GM18505 (cell line): ENCODE measurements around the gene AGAP5.
"Not testable (repeated sequence)": the region's sequence is repeated elsewhere in the genome, so short reads cannot be mapped to it uniquely, and the experiment has no call there.

Experiments used
- ATAC-seq: cut with Tn5 transposase; IDR thresholded peaks from one replicate; pipeline ENCODE4 v1.9.1; 2021; ENCODE audit not compliant: unreplicated experiment
- POLR2A ChIP-seq: IDR thresholded peaks from 4 replicates; pipeline ENCODE4 v1.6.1; 2011; ENCODE audit warnings: borderline replicate concordance; ENCODE audit not compliant: insufficient read depth, insufficient read length; ENCODE audit errors: extremely low read depth

Gene AGAP5

DNA sequence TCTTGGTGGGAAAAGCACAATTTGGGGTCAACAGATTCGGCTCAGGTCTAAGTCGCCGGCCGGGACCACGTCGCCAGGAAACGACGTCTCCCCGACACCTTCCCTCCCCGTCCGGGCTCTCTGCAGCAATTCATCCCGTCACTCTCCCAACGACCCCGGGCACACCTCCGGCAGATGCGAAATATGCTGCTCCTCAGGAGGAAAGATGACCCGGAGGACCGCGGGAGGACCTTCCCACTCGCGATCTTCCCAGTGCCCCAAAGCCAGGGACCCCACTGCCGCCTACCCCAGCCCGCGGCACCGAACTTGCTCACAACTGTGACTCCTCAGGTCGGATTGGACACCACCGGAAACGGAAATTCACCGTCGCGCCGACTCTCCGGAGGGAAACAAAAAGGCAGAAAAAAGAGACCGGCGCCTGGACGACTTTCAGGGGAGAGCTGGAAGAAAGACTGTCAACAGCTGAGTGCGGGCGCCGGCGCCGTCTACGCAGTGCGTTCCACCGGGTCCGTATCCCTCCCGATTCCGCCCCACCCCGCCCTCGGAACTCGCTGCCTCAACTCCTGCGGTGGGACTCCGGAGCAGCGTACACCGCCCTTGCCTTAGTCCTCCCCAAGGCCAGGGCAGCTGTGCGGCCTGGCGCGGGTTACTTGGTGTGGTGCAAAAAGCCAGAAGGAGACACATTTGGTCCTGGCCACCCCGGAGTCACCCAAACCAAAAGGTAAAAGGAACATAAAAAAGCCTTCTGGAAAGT, 32.4 kb upstream of the AGAP5 start:
- TF ChIP-seq POLR2A = peak; percentile 94
- peak; percentile 72 for ATAC-seq

- not testable (repeated sequence) for ATAC-seq
Measured at GRCh38 chr10:73729781-73730152, 31.9 kb upstream of the AGAP5 start.

DNA sequence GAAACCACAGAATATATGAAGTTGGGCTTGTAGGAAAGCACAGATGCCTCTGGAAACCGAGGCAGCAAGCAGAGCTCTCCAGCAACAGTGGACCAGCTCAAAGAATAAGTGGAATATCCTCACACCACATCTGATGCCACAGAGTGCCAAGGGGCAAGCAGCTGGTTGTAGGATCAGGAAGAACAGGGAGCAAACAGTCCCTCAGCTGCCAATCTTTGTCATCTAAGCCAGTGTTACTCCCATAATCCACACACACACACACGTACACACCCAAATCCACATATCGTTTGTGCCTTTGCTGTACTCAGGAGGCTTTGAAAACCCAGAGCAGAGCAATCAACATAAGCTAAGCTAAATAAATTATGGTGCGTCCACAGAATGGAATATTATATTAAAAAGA, 25.6 kb upstream of the AGAP5 start:
- ATAC-seq = no peak
- TF ChIP-seq POLR2A = no peak

- ATAC-seq = not testable (repeated sequence)
Measured at GRCh38 chr10:73720561-73720960, 22.7 kb upstream of the AGAP5 start.

DNA sequence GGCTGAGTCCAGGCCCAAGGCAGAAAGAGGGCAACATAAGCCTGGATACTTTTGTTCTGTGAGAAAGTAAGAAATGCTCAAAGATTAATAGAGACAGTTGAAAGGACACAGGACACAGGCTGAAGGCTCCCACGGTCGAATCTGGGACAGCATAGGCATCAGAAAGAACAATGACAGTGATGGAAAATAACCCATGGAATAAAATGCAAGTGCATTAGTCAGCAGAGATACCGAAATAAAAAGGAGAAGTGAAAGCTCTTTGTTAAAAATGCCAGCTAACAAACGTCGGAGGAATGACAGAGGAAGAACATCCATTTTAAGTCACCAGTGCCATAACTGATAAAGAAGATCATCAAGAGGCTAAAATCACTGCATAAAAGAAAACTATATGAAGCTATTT, 19.6 kb upstream of the AGAP5 start:
- no peak for ATAC-seq
- no peak for TF ChIP-seq POLR2A

DNA sequence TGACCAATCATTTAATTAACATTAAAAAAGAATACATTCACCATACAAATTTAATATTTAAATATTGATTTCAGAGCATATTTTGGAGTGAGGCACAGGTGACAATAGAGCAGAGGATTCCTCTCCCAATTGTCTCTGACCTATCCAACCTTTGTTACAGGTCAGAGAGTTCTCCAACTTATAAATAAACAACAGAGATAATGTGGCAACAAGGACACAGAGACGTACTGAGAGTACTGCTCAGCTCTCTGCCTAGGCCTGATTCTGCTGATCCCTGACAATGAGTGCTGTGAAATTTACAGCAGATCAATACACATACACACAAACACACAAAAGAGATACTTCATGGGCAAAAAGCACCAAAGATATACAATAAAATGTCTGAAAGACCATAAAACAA, 18.3 kb upstream of the AGAP5 start:
- ATAC-seq = no peak
- TF ChIP-seq POLR2A = no peak

DNA sequence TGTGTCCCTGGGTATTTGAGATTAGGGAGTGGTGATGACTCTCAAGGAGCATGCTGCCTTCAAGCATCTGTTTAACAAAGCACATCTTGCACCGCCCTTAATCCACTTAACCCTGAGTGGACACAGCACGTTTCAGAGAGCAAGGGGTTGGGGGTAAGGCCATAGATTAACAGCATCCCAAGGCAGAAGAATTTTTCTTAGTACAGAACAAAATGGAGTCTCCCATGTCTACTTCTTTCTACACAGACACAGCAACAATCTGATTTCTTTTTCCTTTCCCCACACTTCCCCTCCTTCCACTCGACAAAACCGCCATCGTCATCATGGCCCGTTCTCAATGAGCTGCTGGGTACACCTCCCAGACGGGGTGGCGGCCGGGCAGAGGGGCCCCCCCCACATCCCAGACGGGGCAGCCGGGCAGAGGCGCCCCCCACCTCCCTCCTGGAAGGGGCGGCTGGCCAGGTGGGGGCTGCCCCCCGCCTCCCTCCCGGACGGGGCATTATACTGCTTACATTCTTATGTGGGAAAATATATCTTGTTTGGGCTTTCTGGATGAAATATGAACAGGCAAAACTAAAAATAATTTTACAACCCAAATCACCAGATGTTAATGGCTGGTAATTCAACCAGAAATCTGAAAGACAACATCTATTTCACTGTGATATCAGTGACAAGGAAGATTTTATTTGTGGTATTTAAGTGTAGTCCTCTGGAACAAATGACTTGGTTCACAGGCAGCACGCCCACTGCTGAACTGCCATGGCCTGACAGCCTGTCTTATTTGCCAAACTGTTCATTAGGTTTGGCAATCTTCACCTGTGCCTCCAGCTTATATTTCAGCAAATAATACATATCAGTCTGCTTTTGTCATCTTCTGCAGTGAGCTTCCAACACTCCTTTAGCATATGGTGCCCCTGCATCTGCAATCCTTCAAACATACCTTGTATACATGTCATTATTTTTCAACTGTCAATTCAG, 17.6 kb upstream of the AGAP5 start:
- ATAC-seq = not testable (repeated sequence)

DNA sequence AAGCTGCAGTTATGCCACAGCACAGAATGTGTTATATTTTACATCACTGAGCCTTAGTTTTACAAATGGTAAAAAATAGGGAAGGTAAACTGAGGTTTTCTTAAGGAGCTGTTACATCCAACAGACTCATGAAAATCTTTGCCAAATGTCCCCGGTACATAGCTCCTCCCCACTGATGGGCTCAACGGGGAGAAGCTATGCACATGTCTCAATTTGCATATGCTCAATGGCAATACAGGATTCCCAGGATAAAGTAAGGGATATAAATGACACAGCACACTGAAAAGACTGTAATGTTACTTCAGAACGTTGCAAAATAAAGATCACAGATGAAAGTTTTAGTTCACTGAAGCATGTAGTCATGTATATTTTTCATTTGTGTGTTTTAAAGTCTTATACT, 16.6 kb upstream of the AGAP5 start:
- not testable (repeated sequence) for ATAC-seq

DNA sequence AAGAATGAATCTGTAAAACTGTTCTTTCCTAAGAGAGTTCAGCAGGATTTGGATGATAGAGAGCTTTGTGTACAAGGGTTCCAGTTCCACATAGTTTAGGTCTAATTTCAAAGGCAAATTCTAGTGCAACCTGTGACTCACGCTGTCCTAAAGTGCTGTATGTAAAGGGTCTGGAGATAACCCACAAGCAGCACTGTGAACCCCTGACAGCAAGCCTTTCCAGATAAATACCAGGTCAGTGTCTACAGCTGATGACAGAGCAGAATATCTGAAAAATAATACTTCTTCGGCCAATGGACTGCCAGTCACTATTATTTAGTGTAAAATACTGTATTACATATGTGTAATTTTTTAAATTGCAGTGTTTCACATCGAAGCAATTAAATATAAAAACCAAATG, 16.0 kb upstream of the AGAP5 start:
- ATAC-seq = not testable (repeated sequence)

DNA sequence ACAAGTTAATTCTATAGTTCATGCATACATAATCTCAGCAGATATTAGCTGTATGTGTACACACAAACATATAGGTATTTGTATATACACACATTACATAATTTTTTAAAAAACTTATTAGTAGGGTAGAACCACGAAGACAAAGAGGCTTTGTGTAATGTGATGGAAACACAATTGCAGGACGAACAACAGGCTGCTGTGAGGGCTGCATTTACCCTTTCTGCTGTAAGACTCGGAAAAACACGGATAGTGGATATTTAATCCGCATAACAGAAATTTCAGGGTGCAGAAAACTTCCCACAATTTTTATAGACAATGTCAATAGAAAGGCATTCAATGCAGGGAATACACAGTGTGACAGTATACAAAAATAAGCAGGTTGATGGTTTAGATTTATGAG, 13.8 kb upstream of the AGAP5 start:
- not testable (repeated sequence) for ATAC-seq

GRCh38 chr10:73708122-73708521, 10.2 kb upstream of the AGAP5 start:
- ATAC-seq = not testable (repeated sequence)

- ATAC-seq = not testable (repeated sequence)
Measured at GRCh38 chr10:73707628-73708027, 9.7 kb upstream of the AGAP5 start.

GRCh38 chr10:73706488-73706887, 8.6 kb upstream of the AGAP5 start:
- ATAC-seq = not testable (repeated sequence)

- not testable (repeated sequence) for ATAC-seq
Measured at GRCh38 chr10:73705506-73706072, 7.7 kb upstream of the AGAP5 start.

- ATAC-seq = not testable (repeated sequence)
Measured at GRCh38 chr10:73703924-73704323, 6.0 kb upstream of the AGAP5 start.

GRCh38 chr10:73698819-73699218, 910 bp upstream of the AGAP5 start:
- ATAC-seq = not testable (repeated sequence)

DNA sequence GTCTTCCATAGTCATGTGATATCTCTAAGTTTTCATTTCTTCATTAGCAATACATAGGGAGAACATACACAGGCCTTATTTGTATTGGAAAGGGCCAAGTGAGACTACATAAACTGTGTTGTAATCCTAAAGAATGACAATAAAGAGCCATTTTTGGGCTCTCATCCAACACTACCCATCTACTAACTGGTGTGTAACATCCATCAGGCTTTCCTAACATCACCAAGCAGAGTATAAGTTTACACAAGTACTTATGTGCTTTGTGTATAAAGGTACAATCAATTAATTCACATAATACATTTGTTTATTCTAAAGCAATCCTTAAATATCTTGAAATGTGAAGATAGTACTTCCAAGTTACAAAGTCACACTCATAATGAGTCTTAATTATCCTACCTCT, 2.6 kb downstream of the AGAP5 start:
- ATAC-seq = not testable (repeated sequence)

DNA sequence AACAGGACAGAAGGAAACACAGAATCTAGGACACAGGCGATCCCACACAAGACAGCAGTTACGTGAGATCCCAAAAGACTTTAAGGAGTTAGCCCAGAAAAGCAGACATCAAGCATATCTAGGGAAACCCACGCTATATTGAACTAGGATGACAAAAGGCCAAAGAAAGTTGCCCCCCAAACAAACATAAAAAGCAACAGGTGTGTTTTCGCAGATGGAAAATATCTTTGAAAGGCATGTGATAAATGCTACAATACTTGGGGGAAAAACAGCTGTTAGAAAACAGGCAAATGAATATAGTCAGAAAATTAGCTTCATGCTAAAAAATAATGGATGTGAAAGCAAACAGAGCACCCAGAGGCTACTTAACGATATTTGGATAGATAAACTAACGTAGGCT, 7.2 kb downstream of the AGAP5 start:
- not testable (repeated sequence) for ATAC-seq

GRCh38 chr10:73689596-73689995, 8.3 kb downstream of the AGAP5 start:
- not testable (repeated sequence) for ATAC-seq

- ATAC-seq = not testable (repeated sequence)
Measured at GRCh38 chr10:73687641-73688040, 10.3 kb downstream of the AGAP5 start.
